IMR-90 (cell line): ENCODE data around the gene OSM. TPM values are rescaled to one million over a fixed set of nuclear protein-coding genes. Genes with fewer than 3 reads are reported as not detected.

Source experiments
- ATAC-seq: fragments of 200-7000 bp; cut with Tn5 transposase; 2 replicates; pipeline ENCODE4 v1.9.1; 2020; ENCODE audit warnings: low read depth, mild to moderate bottlenecking, moderate library complexity
- BruUV-seq: library from RNA; stranded (reverse); fragments of 400-500 nt; replicated peaks from 2 replicates; lab custom pipeline; 2021; lab: Mats Ljungman, UMichigan
- CTCF ChIA-PET: fragments of 300-600 bp; formaldehyde crosslinking; extraction: SDS; loops from one replicate; lab custom pipeline; 2021; ENCODE audit warnings: antibody characterized with exemption; lab: Yijun Ruan, JAX
- POLR2A ChIA-PET: fragments of 300-600 bp; sonication (Branson Sonifier 250); formaldehyde crosslinking; loops from one replicate; lab custom pipeline; 2022; ENCODE audit warnings: antibody characterized with exemption; ENCODE audit not compliant: unreplicated experiment; lab: Charles Lee
- DNase-seq: peaks from one replicate; pipeline ENCODE4 v3.0.0; 2013
- H2AFZ ChIP-seq: replicated peaks from 2 replicates; pipeline ENCODE3; 2013; ENCODE audit warnings: low read length, mild to moderate bottlenecking; ENCODE audit not compliant: poor library complexity
- H2AK5ac ChIP-seq: 2 replicates; pipeline ENCODE4 v1.6.1; 2013; ENCODE audit warnings: low read depth, low read length, inconsistent platforms
- H2AK9ac ChIP-seq: replicated peaks from 2 replicates; pipeline ENCODE3; 2013; ENCODE audit warnings: mild to moderate bottlenecking, low read depth, low read length, moderate library complexity; ENCODE audit not compliant: poor library complexity
- H2BK120ac ChIP-seq: 2 replicates; pipeline ENCODE4 v1.6.1; 2013; ENCODE audit warnings: low read depth, low read length, inconsistent platforms
- H2BK15ac ChIP-seq: 3 replicates; pipeline ENCODE4 v1.6.1; 2013; ENCODE audit warnings: low read depth, low read length, inconsistent platforms
- H2BK20ac ChIP-seq: 2 replicates; pipeline ENCODE4 v1.6.1; 2013; ENCODE audit warnings: low read depth, mild to moderate bottlenecking, inconsistent platforms, low read length, moderate library complexity
- H2BK5ac ChIP-seq: 2 replicates; pipeline ENCODE4 v1.6.1; 2013; ENCODE audit warnings: mild to moderate bottlenecking, low read depth, low read length, inconsistent platforms; ENCODE audit not compliant: poor library complexity, severe bottlenecking
- H3K14ac ChIP-seq: replicated peaks from 2 replicates; pipeline ENCODE4 v1.6.1; 2013; ENCODE audit warnings: low read depth, low read length, inconsistent platforms
- H3K18ac ChIP-seq: 2 replicates; pipeline ENCODE4 v1.6.1; 2013; ENCODE audit warnings: low read depth, low read length, control low read depth
- H3K23ac ChIP-seq: 2 replicates; pipeline ENCODE4 v1.6.1; 2013; ENCODE audit warnings: low read depth, low read length, inconsistent platforms
- H3K27ac ChIP-seq: 2 replicates; pipeline ENCODE4 v1.5.1; 2013; ENCODE audit warnings: mild to moderate bottlenecking, control low read depth, low read length; ENCODE audit not compliant: insufficient read depth
- H3K27me3 ChIP-seq: 2 replicates; pipeline ENCODE4 v1.6.1; 2013; ENCODE audit warnings: low read length; ENCODE audit not compliant: control insufficient read depth, insufficient read depth
- H3K36me3 ChIP-seq: 2 replicates; pipeline ENCODE4 v1.6.1; 2013; ENCODE audit warnings: low read length, mixed read lengths; ENCODE audit not compliant: control insufficient read depth, insufficient read depth
- H3K4ac ChIP-seq: 2 replicates; pipeline ENCODE4 v1.6.1; 2013; ENCODE audit warnings: low read depth, low read length, inconsistent platforms
- H3K4me1 ChIP-seq: 2 replicates; pipeline ENCODE4 v1.6.1; 2013; ENCODE audit warnings: low read length, mixed read lengths; ENCODE audit not compliant: control insufficient read depth, insufficient read depth
- H3K4me2 ChIP-seq: 2 replicates; pipeline ENCODE4 v1.6.1; 2013; ENCODE audit warnings: low read depth, mild to moderate bottlenecking, control low read depth, low read length, moderate library complexity
- H3K4me3 ChIP-seq: 2 replicates; pipeline ENCODE4 v1.5.1; 2013; ENCODE audit warnings: low read depth, mild to moderate bottlenecking, control low read depth, low read length, moderate library complexity; ENCODE audit not compliant: insufficient read depth
- H3K56ac ChIP-seq: 2 replicates; pipeline ENCODE4 v1.6.1; 2013; ENCODE audit warnings: low read length, inconsistent platforms; ENCODE audit not compliant: insufficient read depth; ENCODE audit errors: extremely low read depth
- H3K79me1 ChIP-seq, 2 experiments: 2 replicates each; pipeline ENCODE4 v1.6.1; 2013; ENCODE audit warnings: low read length in 2 of 2, inconsistent platforms in 1 of 2, low read depth in 1 of 2
- H3K9ac ChIP-seq: 2 replicates; pipeline ENCODE4 v1.6.1; 2013; ENCODE audit warnings: low read depth, low read length, control low read depth
- H3K9me1 ChIP-seq: 2 replicates; pipeline ENCODE4 v1.6.1; 2013; ENCODE audit warnings: low read length, inconsistent platforms; ENCODE audit not compliant: insufficient read depth
- H3K9me3 ChIP-seq: 2 replicates; pipeline ENCODE4 v1.6.1; 2013; ENCODE audit warnings: low read length; ENCODE audit not compliant: control insufficient read depth, insufficient read depth
- H4K20me1 ChIP-seq: 2 replicates; pipeline ENCODE4 v1.6.1; 2013; ENCODE audit warnings: low read length, inconsistent platforms; ENCODE audit not compliant: insufficient read depth
- H4K5ac ChIP-seq: 2 replicates; pipeline ENCODE4 v1.6.1; 2013; ENCODE audit warnings: mild to moderate bottlenecking, low read depth, low read length, control low read depth
- H4K8ac ChIP-seq, 2 experiments: 2 replicates each; pipeline ENCODE4 v1.6.1; 2013; ENCODE audit warnings: low read depth in 2 of 2, low read length in 2 of 2, control low read depth in 1 of 2, inconsistent platforms in 1 of 2
- H4K91ac ChIP-seq: 2 replicates; pipeline ENCODE4 v1.6.1; 2013; ENCODE audit warnings: low read depth, low read length, inconsistent platforms; ENCODE audit not compliant: insufficient read depth
- BHLHE40 ChIP-seq: fragments of 150-350 bp; IDR thresholded peaks from 2 replicates; pipeline ENCODE4 v1.6.1; 2016; ENCODE audit warnings: mild to moderate bottlenecking, low read depth, low read length
- CEBPB ChIP-seq: IDR thresholded peaks from 2 replicates; pipeline ENCODE4 v1.6.1; 2012; ENCODE audit warnings: low read depth, low read length, improper control_type of control experiment
- CHD1 ChIP-seq: IDR thresholded peaks from 2 replicates; pipeline ENCODE4 v1.6.1; 2012; ENCODE audit warnings: low read depth, low read length, improper control_type of control experiment
- CTCF ChIP-seq: conservative IDR thresholded peaks from 2 replicates; pipeline ENCODE4 v1.5.1; 2012; ENCODE audit warnings: mild to moderate bottlenecking, low read depth, low read length, improper control_type of control experiment
- FOS ChIP-seq: fragments of 150-350 bp; IDR thresholded peaks from 2 replicates; pipeline ENCODE4 v1.6.1; 2016; ENCODE audit warnings: low read depth, low read length
- MAFK ChIP-seq: IDR thresholded peaks from 2 replicates; pipeline ENCODE4 v1.6.1; 2012; ENCODE audit warnings: low read depth, low read length, improper control_type of control experiment
- MXI1 ChIP-seq: IDR thresholded peaks from 2 replicates; pipeline ENCODE4 v1.6.1; 2012; ENCODE audit warnings: low read depth, mild to moderate bottlenecking, low read length, moderate library complexity, borderline replicate concordance
- NFE2L2 ChIP-seq: fragments of 150-350 bp; IDR thresholded peaks from 2 replicates; pipeline ENCODE4 v1.6.1; 2016; ENCODE audit warnings: low read depth, mild to moderate bottlenecking, low read length
- POLR2A ChIP-seq: IDR thresholded peaks from 2 replicates; pipeline ENCODE4 v1.6.1; 2012; ENCODE audit warnings: mild to moderate bottlenecking, low read depth, low read length
- RAD21 ChIP-seq: IDR thresholded peaks from 2 replicates; pipeline ENCODE4 v1.6.1; 2012; ENCODE audit warnings: low read length, improper control_type of control experiment
- RCOR1 ChIP-seq: IDR thresholded peaks from 2 replicates; pipeline ENCODE4 v1.6.1; 2012; ENCODE audit warnings: mild to moderate bottlenecking, low read length, improper control_type of control experiment; ENCODE audit not compliant: insufficient replicate concordance
- SMC3 ChIP-seq: fragments of 150-350 bp; IDR thresholded peaks from 2 replicates; pipeline ENCODE4 v1.6.1; 2016; ENCODE audit warnings: low read depth, mild to moderate bottlenecking, antibody characterized with exemption, low read length, moderate library complexity
- WGBS, 2 experiments: methylation state at CpG; one replicate each; pipeline versions ENCODE4 v1.1.5 to v1.1.7; 2013; ENCODE audit warnings: missing lambda C conversion rate in 2 of 2; ENCODE audit not compliant: insufficient read length in 1 of 2; ENCODE audit errors: extremely low coverage in 2 of 2; 5-methylcytosine and 5-hydroxymethylcytosine counted together
- dilution Hi-C: fragments of 300-500 bp; cut with HindIII; formaldehyde crosslinking; loops from one replicate; pipeline ENCODE4 v1.14.3; 2018; ENCODE audit warnings: low sequenced_read_pairs; ENCODE audit not compliant: unreplicated experiment
- in situ Hi-C: fragments of 300-500 bp; cut with MboI; formaldehyde crosslinking; loops from 3 replicates; pipeline ENCODE4 v1.14.3; 2019; ENCODE audit warnings: low sequenced_read_pairs, inconsistent platforms, mixed read lengths
- intact Hi-C: fragments of 100-400 bp; cut with micrococcal nuclease; formaldehyde crosslinking; loops from 2 replicates; pipeline ENCODE4 v1.10.0; 2022
- polyA plus RNA-seq, 3 experiments: library from polyadenylated mRNA; depleted of rRNA; stranded (reverse); fragments of >200 nt; gene quantifications; 2 replicates each; pipeline ENCODE4 v1.2.3, GENCODE V29; 2012; ENCODE audit warnings: low replicate concordance in 1 of 3
- total RNA-seq: library from RNA; depleted of rRNA; stranded (reverse); fragments of >200 nt; gene quantifications from 2 replicates; pipeline ENCODE4 v1.2.3, GENCODE V29; 2012
- TF ChIP-seq, protein P1 (sequence below): fragments of 150-350 bp; IDR thresholded peaks from 2 replicates; pipeline ENCODE4 v1.6.1; 2016; ENCODE audit warnings: low read depth, mild to moderate bottlenecking, low read length, moderate library complexity, borderline replicate concordance
- TF ChIP-seq, protein P2 (sequence below): fragments of 150-350 bp; IDR thresholded peaks from 2 replicates; pipeline ENCODE4 v1.6.1; 2017; ENCODE audit warnings: mild to moderate bottlenecking, antibody characterized with exemption, low read length, low read depth

The OSM gene
- total and polyA plus RNA-seq, 2 of the 4 experiments (the other 2 are of a cell fraction), result not detected

- dilution Hi-C loops, result no loop called here
- Histone ChIP-seq H3K36me3 (no peaks in the 10 kb centered on the region), H3K23ac (no peak overlapping the region), H3K27me3 (no peaks in the 10 kb centered on the region), H2BK15ac (peak overlapping the region; percentile 64; the same call in 1 of the 3 replicates), H3K14ac (peak overlapping the region; percentile 35), H3K4me1 (peaks cover 12% of the 10 kb centered on the region), H3K9me3 (no peaks in the 10 kb centered on the region), H3K4me3 (no peak overlapping the region), H2BK5ac (peak overlapping the region; percentile 28), H2AK9ac (peak overlapping the region; percentile 70), H3K79me1 (0 out of 4 replicates have a peak, but pooled peaks cover 0 to 3% of the 10 kb centered on the region in 2 experiments), H2BK20ac (peak overlapping the region; percentile 63), H2AK5ac (peak overlapping the region; percentile 81), H4K20me1 (no peaks in the 10 kb centered on the region), H3K18ac (peak overlapping the region; percentile 37; the same call in 1 of the 2 replicates), H3K4ac (peak overlapping the region; percentile 44), H3K4me2 (no peak overlapping the region), H3K27ac (peak overlapping the region; percentile 19; the same call in 1 of the 2 replicates), H4K5ac (peak overlapping the region; percentile 43), H3K9me1 (peaks cover 7% of the 10 kb centered on the region), H4K91ac (peak overlapping the region; percentile 58), H3K56ac (no peak overlapping the region), H2BK120ac (peak overlapping the region; percentile 74), H3K9ac (no peak overlapping the region), H4K8ac (peak overlapping the region in 1 of 2 experiments; percentile 44; a peak in 1 of 4 replicates), H2AFZ (peak overlapping the region; percentile 79)
- in situ Hi-C loops, result no loop called here
- ATAC-seq, result peak; percentile 42
- POLR2A ChIA-PET, result no interaction called here
- DNase-seq, result no peak
- 84% methylated on average over 6 of the region's 23 CpGs; no CpG with 5 or more reads in 1 of the 2 experiments for WGBS, 2 experiments
- BruUV-seq, result no TSS peak
- intact Hi-C loops, result no loop called here
- CTCF ChIA-PET, result interaction anchor here (0.5 kb wide), 1 partner anchor 106 kb away, joined by 9 read pairs; no protein-coding TSS in a partner anchor
- TF ChIP-seq MAFK, result no peak
- no peak for TF ChIP-seq SMC3
- no peak for TF ChIP-seq RCOR1
- TF ChIP-seq RAD21, result no peak
- no peak for TF ChIP-seq BHLHE40
- TF ChIP-seq, protein P1, sequence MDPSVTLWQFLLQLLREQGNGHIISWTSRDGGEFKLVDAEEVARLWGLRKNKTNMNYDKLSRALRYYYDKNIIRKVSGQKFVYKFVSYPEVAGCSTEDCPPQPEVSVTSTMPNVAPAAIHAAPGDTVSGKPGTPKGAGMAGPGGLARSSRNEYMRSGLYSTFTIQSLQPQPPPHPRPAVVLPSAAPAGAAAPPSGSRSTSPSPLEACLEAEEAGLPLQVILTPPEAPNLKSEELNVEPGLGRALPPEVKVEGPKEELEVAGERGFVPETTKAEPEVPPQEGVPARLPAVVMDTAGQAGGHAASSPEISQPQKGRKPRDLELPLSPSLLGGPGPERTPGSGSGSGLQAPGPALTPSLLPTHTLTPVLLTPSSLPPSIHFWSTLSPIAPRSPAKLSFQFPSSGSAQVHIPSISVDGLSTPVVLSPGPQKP, result no peak
- no peak for TF ChIP-seq NFE2L2
- no peak for TF ChIP-seq MXI1
- TF ChIP-seq FOS, result no peak
- TF ChIP-seq CHD1, result no peak
- no peak for TF ChIP-seq CTCF
- TF ChIP-seq CEBPB, result no peak
- TF ChIP-seq POLR2A, result no peak
- TF ChIP-seq, protein P2, sequence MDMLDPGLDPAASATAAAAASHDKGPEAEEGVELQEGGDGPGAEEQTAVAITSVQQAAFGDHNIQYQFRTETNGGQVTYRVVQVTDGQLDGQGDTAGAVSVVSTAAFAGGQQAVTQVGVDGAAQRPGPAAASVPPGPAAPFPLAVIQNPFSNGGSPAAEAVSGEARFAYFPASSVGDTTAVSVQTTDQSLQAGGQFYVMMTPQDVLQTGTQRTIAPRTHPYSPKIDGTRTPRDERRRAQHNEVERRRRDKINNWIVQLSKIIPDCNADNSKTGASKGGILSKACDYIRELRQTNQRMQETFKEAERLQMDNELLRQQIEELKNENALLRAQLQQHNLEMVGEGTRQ, result no peak
Observed at GRCh38 chr22:30217698-30218560, 48.7 kb downstream of the OSM start.
